MM.1S (cell line): ENCODE measurements around the gene MAP4.

Experiments used
- EZH2 ChIP-seq: fragments of 300-600 bp; sonication (generic); optimal IDR thresholded peaks from 2 replicates; pipeline ENCODE3; 2017; ENCODE audit warnings: low read depth, mild to moderate bottlenecking, antibody characterized with exemption, low read length, mixed read lengths
- EZH2phosphoT487 ChIP-seq: fragments of 300-600 bp; sonication (generic); IDR thresholded peaks from 2 replicates; pipeline ENCODE4 v1.6.1; 2018; ENCODE audit warnings: antibody characterized with exemption, low read length
- TF ChIP-seq, protein P1 (sequence below): fragments of 300-600 bp; sonication (generic); IDR thresholded peaks from 2 replicates; pipeline ENCODE4 v1.5.1; 2016; ENCODE audit warnings: antibody characterized with exemption, low read length, mixed read lengths

- TF ChIP-seq, protein P1, sequence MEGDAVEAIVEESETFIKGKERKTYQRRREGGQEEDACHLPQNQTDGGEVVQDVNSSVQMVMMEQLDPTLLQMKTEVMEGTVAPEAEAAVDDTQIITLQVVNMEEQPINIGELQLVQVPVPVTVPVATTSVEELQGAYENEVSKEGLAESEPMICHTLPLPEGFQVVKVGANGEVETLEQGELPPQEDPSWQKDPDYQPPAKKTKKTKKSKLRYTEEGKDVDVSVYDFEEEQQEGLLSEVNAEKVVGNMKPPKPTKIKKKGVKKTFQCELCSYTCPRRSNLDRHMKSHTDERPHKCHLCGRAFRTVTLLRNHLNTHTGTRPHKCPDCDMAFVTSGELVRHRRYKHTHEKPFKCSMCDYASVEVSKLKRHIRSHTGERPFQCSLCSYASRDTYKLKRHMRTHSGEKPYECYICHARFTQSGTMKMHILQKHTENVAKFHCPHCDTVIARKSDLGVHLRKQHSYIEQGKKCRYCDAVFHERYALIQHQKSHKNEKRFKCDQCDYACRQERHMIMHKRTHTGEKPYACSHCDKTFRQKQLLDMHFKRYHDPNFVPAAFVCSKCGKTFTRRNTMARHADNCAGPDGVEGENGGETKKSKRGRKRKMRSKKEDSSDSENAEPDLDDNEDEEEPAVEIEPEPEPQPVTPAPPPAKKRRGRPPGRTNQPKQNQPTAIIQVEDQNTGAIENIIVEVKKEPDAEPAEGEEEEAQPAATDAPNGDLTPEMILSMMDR = no peak
- TF ChIP-seq EZH2phosphoT487 (no peak), EZH2 (no peak)
Observed at GRCh38 chr3:47856669-47857068, 159.5 kb downstream of the MAP4 start.
